ENCODE results near the gene XPO5. TPM values are rescaled to one million over a fixed set of nuclear protein-coding genes. Genes with fewer than 3 reads are reported as not detected.
"Not testable (repeated sequence)": the region's sequence is repeated elsewhere in the genome, so short reads cannot be mapped to it uniquely, and the experiment has no call there.

XPO5 gene
- total RNA-seq, 1 donor from 2014 or later, result 31.6 TPM

DNA sequence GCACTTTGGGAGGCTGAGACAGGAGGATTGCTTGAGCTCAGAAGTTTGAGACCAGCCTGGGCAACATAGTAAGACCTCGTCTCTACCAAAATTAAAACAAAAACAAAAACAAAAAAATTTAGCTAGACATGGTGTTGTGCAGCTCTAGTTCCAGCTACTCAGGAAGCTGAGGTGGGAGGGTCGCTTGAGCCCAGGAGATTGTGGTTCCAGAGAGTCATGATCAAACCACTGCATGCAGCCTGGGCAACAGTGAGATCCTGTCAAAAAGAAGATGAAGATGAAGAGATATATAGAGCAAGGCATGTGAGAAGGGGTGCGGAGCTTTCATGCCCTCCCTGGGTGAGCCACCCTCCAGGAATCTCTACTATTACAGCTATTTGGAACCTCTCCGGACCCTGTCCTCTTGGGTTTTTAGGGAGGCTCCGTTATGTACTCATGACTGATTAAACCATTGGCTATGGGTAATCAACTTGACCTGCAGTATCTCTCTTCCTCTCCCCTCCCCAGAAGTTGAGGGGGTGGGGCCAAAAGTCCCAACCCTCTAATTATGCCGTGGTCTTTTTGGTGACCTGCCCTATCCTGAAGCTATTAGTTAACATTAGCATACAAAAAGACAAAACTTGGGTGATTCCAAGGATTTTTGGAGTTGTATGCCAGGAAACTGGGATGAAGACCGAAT is 9.2 kb upstream of the XPO5 start:
- no peak for DNase-seq (ENCODE audit: low spot score)

DNA sequence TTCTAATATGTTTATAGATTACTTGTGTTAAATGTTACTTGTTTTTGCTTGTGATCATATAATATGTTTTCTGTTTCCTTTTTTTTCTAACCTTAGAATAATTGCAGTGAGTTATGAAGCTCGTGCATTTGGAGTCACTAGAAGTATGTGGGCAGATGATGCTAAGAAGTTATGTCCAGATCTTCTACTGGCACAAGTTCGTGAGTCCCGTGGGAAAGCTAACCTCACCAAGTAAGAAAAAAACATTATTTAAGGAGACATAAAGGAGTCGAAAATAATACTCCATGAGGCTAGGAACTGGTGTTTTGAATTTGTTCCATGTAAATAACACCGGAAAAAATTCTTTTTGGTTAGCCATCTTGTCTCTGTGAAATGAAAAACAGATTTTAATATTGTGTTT is 7.1 kb upstream of the XPO5 start:
- no peak for DNase-seq (ENCODE audit: low spot score)

DNA sequence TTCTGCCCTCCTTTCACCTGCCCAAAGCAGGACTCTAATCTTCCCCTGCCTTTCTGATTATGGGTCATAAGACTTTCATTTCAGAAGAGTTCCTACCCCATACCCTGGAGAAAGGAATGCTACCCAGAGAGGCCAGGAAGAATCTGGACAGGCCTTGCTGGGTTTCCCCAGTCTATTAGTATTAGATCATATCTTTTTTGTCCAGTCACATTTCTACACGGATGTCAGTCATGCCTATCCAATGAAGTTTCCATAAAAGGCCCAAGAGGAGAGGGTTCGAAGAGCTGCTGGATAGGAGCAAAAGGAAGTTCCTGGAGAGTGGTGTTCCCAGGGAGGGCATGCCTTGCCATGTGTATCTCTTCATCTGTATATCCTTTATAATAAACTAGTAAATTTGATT is 3.3 kb upstream of the XPO5 start:
- no peak for DNase-seq (ENCODE audit: low spot score)

DNA sequence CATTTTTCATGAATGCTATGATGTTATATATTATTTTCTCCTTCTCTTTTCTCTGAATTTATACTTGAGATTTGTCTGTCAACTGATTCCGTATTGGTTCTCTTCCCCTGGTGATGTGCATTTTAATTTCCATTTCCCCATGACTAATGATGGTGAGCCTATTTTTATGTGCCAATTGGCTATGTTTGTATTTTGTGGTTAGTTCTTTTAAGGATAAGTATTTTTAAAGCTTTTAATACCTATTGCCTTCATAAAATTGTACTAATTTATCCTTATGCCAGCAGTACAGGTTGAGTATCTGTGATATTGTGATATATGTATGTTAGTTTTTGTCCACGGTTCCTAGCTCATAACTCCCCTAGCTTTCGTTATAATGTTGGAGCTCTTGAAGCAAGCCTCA is 2.9 kb upstream of the XPO5 start:
- DNase-seq (ENCODE audit: low spot score), result no peak

DNA sequence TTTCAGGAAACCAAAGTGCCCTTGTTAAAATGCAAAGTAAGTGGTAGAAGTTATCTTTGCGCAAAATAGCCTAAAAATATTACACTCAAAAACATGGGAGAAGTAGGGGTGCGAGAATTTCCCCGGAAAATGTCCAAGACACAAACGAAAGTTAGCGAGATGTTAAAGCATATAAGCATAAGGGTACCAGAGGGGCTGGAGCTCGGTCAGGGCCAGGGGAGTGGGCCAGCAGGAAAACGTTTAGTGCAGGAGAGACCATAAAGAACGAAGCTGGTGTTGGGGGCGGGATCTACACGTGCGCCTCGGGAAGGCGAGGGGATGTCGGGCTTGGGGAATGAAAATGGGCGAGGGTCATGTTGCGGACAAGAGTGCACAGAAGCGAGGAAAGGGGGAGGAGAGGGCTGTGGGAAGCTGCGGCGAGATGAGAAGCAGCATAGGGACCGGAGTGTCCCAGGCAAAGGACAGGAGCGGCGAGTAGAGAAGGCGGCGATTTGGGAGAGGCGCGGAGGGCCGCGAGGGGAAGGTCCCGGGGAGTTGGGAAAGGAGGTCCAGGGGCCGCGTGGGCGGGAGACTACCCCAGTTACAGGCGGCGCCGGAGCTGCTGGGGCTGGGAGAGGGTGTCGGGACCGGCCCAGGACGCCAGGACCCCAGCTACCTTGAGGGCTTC is 600 bp downstream of the XPO5 start:
- DNase-seq (ENCODE audit: low spot score), result no peak

DNA sequence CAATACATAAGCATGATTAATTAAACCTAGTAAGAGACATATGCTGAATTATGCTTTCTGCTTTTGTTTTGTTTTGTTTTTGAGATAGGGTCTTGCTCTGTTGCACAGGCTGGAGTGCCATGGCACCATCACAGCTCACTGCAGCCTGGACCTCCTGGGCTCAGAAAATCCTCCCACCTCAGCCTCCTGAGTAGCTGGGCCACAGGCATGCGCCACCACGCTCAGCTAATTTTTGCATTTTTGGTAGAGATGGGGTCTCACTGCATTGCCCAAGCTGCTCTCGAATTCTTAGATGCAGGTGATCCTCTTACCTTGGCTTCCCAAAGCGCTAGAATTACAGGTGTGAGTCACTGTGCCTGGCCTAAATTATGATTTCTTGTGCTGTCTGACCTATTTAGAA is 3.8 kb downstream of the XPO5 start:
- DNase-seq (ENCODE audit: low spot score), result no peak

DNA sequence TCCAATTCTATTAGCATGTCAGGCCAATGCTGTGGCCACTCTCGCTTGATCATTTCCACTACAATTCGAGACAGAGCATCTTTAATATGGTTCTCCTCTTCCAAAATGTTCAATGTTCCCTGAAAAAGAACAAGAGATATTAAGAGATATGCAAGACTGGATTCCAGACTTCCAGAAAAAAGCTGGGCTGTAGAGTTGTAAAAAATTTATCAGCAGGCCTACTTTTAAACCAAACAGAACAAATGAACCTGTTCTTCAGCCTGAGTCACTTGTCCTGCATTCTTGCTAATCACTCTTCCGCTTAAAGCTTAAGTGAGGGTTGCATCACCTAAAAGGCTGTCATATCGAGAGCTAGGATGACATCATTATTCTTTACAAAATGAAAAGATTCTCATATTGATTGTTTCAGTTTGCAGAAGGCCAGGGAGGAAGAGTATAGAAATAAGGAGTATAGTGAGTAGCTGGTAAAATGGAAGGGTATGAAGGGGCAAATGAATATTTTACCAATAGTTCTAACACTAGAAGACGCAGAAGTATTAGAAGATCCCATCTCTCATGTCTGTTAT is 4.9 kb downstream of the XPO5 start:
- no peak for DNase-seq (ENCODE audit: low spot score)

DNA sequence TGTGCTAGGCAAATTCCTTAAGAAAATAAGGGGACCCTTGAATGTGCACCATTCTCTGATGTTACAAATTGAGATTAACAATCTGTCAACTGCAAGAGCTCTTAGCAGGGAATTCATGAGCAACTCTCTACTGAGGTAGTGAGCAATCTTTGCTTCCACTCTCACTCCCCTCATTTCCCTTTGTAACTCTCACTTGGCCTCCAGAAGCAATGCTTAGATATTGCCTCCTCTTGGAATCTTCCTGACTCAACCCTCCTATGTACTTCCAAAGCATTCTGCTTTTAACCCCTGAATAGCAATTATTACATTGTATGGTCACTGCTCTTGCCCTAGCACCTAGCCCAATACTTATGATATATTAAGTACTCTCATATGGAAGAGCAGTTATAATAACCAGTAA is 16.5 kb downstream of the XPO5 start:
- DNase-seq (ENCODE audit: low spot score), result no peak

DNA sequence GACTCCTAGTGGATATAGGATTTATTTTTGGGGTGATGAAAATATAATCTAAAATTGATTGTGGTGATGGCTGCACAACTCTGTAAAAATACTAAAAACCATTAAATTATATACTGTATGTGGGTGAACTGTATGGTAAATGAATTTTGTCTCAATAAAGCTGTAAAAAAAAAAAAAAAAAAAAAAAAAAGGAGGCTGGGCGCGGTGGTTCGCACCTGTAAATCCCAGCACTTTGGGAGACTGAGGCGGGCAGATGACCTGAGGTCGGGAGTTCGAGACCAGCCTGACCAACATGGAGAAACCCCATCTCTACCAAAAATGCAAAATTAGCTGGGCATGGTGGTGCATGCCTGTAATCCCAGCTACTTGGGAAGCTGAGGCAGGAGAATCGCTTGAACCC is 18.2 kb downstream of the XPO5 start:
- not testable (repeated sequence) for DNase-seq (ENCODE audit: low spot score)

DNA sequence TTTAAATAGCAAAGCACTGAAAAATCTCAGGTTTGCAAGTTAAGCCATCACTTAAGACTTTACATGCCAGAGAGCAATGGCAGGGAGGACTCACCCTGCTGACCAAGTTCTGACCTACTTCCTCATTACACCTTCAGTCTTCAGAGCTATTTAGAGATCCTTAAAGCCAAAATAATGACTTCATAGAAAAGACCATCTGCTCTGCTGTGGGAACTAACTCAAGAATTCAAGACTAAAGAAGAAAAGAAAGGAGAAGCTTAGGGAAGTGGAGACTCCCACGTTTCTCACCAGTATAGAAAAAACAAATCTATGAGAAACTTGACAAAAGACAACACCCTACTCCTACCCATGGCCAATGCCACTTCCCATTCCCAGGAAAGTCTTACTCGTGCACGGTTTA is 28.6 kb downstream of the XPO5 start:
- DNase-seq (ENCODE audit: low spot score), result no peak

DNA sequence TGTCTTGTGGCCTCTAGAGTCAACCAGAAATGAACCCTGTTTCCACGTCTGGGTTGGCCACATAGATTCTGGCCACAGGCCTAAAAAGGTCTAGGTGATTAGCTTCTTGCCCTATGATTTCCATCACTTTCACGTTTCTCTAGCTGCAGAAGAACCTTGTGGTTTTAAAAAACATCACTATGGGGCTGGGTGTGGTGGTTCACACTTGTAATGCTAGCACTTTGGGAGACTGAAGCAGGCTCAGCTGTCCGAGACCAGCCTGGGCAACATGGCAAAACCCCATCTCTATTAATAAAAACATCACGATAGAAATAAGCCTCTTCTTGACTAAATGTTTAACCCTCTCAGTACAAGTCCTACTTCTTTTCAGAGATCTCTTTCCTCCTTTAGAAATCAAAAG is 31.4 kb downstream of the XPO5 start:
- no peak for DNase-seq (ENCODE audit: low spot score)

DNA sequence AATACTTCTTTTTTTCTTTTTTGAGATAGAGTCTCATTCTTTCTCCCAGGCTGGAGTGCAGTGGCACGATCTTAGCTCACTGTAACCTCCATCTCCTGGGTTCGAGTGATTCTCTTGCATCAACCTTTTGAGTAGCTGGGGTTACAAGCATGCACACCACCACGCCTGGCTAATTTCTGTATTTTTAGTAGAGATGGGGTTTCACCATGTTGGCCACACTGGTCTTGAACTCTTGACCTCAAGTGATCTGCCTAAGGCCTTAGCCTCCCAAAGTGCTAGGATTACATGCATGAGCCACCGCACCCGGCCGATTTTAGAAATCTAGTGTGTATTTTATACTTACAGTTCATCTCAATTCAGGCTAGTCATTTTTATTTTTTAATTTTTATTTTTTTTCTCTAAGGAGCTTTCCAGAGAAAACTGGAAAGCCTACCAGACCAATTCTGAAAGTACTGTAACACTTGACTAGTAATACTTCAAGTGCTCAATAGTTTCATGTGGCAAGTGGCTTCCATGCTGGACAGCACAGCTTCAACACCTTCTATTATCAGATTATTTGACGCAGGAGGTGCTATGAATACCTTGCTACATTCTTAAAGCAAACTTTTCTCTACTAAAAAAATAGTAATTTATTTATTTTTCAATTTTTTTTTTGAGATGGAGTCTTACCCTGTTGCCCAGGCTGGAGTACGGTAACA is 33.9 kb downstream of the XPO5 start:
- DNase-seq (ENCODE audit: low spot score), result no peak

DNA sequence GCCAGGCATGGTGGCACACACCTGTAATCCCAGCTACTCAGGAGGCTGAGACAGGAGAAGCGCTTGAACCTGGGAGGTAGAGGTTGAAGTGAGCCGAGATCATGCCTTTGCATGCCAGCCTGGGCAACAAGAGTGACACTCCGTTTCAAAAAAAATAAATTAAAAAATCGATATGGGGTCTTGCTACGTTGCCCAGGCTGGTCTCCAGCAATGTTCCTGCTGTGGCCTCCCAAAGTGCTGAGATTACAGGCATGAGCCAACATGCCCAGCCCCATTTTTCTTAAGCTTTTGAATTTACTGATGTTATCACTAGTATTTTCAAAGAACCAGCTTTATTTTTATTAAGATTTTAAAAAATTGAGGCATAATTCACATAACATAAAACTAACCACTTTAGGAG is 35.3 kb downstream of the XPO5 start:
- DNase-seq (ENCODE audit: low spot score), result no peak

DNA sequence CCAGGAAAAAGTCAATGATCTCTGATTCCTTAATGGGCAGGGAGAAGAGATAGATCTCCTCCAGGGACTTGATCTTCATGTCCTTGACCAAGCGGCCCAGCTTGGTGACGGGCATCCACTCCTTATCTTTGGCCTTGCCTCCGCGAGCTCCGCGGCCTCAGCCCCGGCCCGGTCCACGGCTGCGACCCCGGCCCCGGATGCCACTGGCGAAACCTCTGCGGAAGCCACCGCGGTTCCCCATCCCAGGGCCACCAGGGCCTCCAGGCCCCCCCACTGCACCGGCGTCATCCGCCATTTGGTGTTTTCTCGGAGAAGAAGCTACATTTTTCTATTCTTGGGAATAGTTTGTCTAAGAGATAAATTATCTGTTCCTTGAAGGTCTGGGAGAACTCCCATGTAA is 36.4 kb downstream of the XPO5 start:
- DNase-seq (ENCODE audit: low spot score), result not testable (repeated sequence)

DNA sequence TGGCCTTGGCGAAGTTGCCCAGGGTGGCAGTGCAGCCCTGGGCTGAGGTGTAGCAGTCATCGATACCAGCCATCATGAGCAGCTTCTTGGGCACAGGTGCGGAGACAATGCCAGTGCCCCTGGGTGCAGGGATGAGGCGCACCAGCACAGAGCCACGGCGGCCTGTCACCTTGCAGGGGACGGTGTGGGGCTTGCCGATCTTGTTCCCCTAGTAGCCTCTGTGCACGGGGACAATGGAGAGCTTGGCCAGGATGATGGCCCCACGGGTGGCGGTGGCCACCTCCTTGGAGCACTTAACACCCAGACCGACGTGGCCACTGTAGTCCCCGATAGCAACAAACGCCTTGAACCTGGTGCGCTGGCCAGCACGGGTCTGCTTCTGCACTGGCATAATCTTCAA is 36.9 kb downstream of the XPO5 start:
- not testable (repeated sequence) for DNase-seq (ENCODE audit: low spot score)

DNA sequence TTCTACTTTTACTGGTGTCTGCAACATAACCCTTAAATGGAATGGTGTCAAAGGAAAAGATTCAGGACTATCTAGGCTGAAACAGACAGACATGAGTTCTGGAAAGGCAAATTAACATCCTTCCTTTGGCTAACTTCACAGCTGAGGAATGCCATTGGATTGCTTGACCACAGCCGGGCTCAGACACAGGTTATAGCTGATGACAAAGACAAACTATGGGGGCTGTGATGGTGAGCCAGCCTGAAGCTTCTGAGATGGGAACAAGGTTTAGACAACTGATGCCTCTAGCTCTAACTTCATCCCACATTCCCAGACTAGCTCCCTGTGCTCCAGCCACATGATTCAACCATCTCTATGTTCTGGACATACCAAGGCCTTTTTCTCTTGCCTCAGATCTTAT is 43.6 kb downstream of the XPO5 start:
- no peak for DNase-seq (ENCODE audit: low spot score)

DNA sequence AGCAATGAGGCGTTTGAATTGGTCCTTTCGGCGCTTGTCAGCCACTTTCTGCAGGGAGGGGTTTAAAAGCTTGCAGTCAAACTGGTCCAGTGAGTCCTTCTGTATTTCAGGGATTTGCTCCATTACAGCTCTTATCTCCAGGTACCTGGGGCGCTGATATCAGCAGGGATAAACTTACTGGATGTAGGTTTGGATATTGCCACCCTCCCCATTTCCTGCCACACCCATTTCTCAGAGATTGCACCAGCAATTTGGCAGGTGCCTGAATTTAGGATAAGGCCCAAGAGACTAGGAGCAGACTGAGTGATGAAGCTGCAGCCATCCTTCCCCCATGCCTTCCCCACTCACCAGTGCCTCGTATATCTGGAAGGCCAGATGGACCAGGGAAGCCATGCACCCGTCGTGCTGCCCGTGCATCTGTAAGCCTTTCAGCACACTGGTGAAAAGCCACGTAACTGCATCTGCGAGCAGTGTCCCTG is 51.3 kb downstream of the XPO5 start:
- DNase-seq (ENCODE audit: low spot score), result no peak

DNA sequence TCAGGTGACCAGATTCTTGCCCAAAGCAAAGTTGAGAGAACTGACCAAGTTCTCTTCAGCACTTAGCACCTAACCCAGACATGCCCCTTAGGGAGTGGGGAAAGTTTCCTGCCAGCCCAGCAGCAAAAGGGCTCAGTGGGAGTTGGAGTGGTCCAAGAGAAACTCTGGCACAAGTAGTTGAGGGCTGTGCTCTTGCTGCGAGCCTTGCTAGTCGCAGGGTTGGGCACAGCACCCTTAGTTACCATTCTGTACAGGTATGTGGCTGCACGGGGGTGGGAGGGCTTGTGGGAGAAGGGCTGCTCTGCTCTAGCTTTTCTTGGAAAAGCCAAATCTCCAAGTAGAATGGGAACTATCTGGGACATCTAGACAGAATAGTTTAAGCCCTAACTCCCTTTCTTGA is 52.6 kb downstream of the XPO5 start:
- DNase-seq (ENCODE audit: low spot score), result no peak

DNA sequence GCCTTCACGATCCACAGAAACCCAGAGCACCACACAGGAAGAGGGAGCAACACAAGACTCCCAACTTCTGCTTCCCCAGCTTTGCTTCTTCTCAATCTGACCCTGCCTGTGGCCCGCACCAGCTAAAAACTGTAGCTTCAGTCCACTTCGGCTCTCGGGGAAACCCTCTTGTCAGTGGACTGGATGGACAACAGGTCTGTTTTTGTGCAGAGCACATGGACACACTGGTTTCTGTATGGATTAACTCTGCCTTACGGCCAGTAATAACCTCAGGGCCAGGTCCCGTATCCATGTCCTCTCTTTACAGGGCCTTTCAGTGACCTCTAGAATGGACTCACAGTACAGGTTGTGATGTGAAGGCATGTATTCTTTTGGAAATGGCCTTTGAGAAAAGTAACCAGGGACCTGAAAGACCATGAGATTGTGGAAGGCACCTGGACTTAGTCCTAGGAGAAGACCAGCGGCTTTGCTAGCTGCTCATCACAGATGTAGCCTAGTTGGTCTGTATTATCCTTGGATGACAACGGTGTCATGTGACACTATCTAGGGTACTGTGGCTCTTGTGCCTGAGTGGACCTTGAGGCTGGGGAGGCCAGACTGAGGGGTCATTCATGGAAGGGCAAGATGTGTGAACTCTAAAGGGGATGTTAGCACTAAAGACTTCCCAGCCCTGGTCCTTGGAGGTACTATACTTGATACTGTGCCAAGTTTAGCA is 53.1 kb downstream of the XPO5 start:
- DNase-seq (ENCODE audit: low spot score), result no peak

DNA sequence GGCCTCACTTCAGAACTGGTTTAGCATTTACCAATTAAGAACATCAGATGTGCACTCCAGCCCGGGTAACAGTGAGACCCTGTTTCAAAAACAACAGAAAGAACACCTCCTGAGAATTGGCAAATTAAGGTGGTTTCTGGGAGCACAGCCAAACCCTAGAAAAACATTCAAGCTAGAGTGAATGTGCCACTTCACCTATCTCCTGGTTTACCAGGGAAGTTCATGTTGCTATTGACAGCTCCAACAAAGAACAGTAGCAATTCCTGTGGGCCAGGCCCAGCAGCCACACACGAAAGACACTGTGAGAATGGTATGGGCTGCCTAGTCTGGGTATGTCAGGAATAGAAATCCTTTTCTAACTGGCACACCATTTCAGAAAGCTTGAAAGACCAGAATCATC is 54.0 kb downstream of the XPO5 start:
- no peak for DNase-seq (ENCODE audit: low spot score)

DNA sequence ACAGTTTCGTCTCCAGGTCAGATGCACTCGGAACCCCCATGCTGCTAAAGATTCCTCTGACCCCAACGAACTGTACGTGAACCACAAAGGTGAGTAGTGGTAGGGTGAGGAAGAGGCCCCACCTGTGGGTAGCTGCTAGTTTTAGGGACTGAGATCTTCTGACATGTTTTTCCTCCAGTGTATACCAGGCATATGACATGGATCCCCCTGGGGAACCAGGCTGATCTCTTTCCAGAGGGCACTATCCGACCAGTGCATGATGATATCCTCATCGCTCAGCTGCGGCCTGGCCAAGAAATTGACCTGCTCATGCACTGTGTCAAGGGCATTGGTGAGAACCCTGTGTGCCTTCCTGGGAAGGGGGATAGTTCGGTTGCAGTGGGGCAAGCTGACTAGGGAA is 55.7 kb downstream of the XPO5 start:
- no peak for DNase-seq (ENCODE audit: low spot score)
